ENCODE measurements around the gene FARP1. TPM values are rescaled to one million over a fixed set of nuclear protein-coding genes. Genes with fewer than 3 reads are reported as not detected.

FARP1 gene
- total RNA-seq, 1 experiment from 2014 or later, result 96.6 TPM

GRCh38 chr13:98449273-98449672, 306.4 kb downstream of the FARP1 start:
- DNase-seq (ENCODE audit: low spot score) (no peak), ATAC-seq (no peak)
- Mint-ChIP-seq H3K27ac (peak overlapping the region; percentile 85), H3K27me3 (ENCODE audit: low read depth) (no peaks in the 10 kb centered on the region), H3K4me3 (no peak overlapping the region), H3K4me1 (peaks cover 37% of the 10 kb centered on the region), H3K9me3 (no peaks in the 10 kb centered on the region), H3K36me3 (peaks cover 41% of the 10 kb centered on the region)
- TF ChIP-seq ZNF396 (CRISPR knock-in tag; IDR thresholded peaks at IDR 0.05; ENCODE audit: borderline replicate concordance), result no peak
- no peak for TF ChIP-seq NR1H2 (CRISPR knock-in tag; IDR thresholded peaks at IDR 0.05)
- POLR2A ChIA-PET, result interaction anchor here (0.6 kb wide), 1 partner anchor 147 kb away, joined by 5 read pairs; no protein-coding TSS in a partner anchor
- CTCF ChIA-PET, result interaction anchor here (0.6 to 2.7 kb wide), 3 partner anchors 17 to 632 kb away, joined by 3 to 14 read pairs (median 11); no protein-coding TSS in a partner anchor

DNA sequence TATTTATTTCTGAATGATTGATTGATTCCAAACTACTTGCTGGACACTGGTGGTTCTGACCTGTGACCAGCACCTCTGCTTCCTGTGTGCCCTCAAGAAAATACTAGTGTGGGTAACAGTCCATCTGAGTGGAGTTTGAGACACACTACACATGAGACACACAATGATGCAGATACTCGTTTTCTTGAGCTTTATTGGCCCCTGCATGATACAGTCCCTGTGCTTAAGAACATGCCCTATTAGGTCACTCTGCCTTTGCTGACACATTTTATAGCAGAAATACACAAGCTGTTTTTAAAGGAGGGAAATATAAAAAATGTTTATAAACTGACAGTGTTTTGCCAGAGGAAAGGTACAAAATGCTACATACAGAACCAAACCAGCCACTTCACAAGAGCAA, 307.1 kb downstream of the FARP1 start:
- H3K27me3 Mint-ChIP-seq (ENCODE audit: low read depth), result no peaks in the 10 kb centered on the region
- no peak overlapping the region for H3K4me3 Mint-ChIP-seq
- DNase-seq (ENCODE audit: low spot score) (no peak), ATAC-seq (no peak)
- TF ChIP-seq CREB1 (CRISPR knock-in tag; IDR thresholded peaks at IDR 0.05), result no peak
- no peak for TF ChIP-seq ESRRA (CRISPR knock-in tag; IDR thresholded peaks at IDR 0.05; ENCODE audit: borderline replicate concordance)
- TF ChIP-seq ZNF416 (CRISPR knock-in tag; IDR thresholded peaks at IDR 0.05), result no peak
- no peak for TF ChIP-seq OVOL2 (CRISPR knock-in tag; IDR thresholded peaks at IDR 0.05; ENCODE audit: borderline replicate concordance)
- TF ChIP-seq, protein P1, sequence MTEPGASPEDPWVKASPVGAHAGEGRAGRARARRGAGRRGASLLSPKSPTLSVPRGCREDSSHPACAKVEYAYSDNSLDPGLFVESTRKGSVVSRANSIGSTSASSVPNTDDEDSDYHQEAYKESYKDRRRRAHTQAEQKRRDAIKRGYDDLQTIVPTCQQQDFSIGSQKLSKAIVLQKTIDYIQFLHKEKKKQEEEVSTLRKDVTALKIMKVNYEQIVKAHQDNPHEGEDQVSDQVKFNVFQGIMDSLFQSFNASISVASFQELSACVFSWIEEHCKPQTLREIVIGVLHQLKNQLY (CRISPR knock-in tag; IDR thresholded peaks at IDR 0.05), result no peak
- TF ChIP-seq MYBL2 (CRISPR knock-in tag; IDR thresholded peaks at IDR 0.05), result no peak
- no peak for TF ChIP-seq JUN (CRISPR knock-in tag; IDR thresholded peaks at IDR 0.05)
- TF ChIP-seq, protein P2, sequence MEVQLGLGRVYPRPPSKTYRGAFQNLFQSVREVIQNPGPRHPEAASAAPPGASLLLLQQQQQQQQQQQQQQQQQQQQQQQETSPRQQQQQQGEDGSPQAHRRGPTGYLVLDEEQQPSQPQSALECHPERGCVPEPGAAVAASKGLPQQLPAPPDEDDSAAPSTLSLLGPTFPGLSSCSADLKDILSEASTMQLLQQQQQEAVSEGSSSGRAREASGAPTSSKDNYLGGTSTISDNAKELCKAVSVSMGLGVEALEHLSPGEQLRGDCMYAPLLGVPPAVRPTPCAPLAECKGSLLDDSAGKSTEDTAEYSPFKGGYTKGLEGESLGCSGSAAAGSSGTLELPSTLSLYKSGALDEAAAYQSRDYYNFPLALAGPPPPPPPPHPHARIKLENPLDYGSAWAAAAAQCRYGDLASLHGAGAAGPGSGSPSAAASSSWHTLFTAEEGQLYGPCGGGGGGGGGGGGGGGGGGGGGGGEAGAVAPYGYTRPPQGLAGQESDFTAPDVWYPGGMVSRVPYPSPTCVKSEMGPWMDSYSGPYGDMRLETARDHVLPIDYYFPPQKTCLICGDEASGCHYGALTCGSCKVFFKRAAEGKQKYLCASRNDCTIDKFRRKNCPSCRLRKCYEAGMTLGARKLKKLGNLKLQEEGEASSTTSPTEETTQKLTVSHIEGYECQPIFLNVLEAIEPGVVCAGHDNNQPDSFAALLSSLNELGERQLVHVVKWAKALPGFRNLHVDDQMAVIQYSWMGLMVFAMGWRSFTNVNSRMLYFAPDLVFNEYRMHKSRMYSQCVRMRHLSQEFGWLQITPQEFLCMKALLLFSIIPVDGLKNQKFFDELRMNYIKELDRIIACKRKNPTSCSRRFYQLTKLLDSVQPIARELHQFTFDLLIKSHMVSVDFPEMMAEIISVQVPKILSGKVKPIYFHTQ (CRISPR knock-in tag; IDR thresholded peaks at IDR 0.05), result no peak
- no peak for TF ChIP-seq ELF4 (CRISPR knock-in tag; IDR thresholded peaks at IDR 0.05; ENCODE audit: low read depth)
- no peak for TF ChIP-seq ZSCAN18 (CRISPR knock-in tag; IDR thresholded peaks at IDR 0.05)
- H3K9me3 Mint-ChIP-seq, result no peaks in the 10 kb centered on the region
- H3K4me1 Mint-ChIP-seq, result peaks cover 35% of the 10 kb centered on the region
- peaks cover 44% of the 10 kb centered on the region for H3K36me3 Mint-ChIP-seq
- ChIA-PET POLR2A (interaction anchor here (1.2 kb wide), 1 partner anchor 424 kb away, joined by 3 read pairs; no protein-coding TSS in a partner anchor), CTCF (interaction anchor here (0.8 to 2.7 kb wide), 11 partner anchors 11 to 416 kb away, joined by 3 to 15 read pairs (median 6); no protein-coding TSS in a partner anchor)
- peak overlapping the region; percentile 80; the same call in 1 of the 2 replicates for H3K27ac Mint-ChIP-seq

DNA sequence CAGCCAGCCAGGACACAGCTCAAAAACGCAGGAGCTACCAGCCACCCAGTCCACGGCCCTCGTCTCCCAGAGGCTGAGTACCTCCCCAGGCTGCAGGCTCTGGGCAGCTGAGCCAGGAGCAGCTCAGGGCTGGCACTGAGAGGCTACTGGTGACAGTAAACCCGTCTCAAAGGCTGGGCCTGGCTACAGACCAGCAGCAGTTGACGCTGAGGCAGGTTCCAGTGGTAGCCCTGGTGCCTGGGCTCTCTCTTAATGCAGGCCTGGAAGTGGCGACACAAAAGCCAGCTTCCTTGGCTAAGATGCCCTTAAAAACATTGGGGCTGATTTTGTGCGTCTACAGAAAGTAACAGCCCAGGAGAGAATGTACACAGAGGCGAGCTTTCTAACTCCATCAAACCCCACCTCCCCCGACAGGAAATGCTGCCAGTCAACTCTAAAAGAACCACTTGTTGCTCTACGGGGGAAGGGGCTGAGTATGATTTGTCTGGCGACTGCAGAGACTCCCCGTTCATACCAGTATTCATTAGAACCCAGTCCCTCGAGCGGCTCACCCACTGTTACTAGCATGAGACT, 307.7 kb downstream of the FARP1 start:
- peak overlapping the region; percentile 80 for H3K27ac Mint-ChIP-seq
- no peaks in the 10 kb centered on the region for H3K9me3 Mint-ChIP-seq
- H3K4me3 Mint-ChIP-seq, result no peak overlapping the region
- CTCF ChIA-PET, result interaction anchor here (0.6 to 2.7 kb wide), 12 partner anchors 11 to 417 kb away, joined by 3 to 15 read pairs (median 5); no protein-coding TSS in a partner anchor
- peaks cover 50% of the 10 kb centered on the region for H3K36me3 Mint-ChIP-seq
- DNase-seq (ENCODE audit: low spot score) (no peak), ATAC-seq (peak; percentile 36)
- POLR2A ChIA-PET, result interaction anchor here (1.2 kb wide), 1 partner anchor 425 kb away, joined by 3 read pairs; no protein-coding TSS in a partner anchor
- no peaks in the 10 kb centered on the region for H3K27me3 Mint-ChIP-seq (ENCODE audit: low read depth)
- peaks cover 29% of the 10 kb centered on the region for H3K4me1 Mint-ChIP-seq
- TF ChIP-seq FOXP4 (CRISPR knock-in tag; IDR thresholded peaks at IDR 0.05), result no peak
- TF ChIP-seq, protein P3, sequence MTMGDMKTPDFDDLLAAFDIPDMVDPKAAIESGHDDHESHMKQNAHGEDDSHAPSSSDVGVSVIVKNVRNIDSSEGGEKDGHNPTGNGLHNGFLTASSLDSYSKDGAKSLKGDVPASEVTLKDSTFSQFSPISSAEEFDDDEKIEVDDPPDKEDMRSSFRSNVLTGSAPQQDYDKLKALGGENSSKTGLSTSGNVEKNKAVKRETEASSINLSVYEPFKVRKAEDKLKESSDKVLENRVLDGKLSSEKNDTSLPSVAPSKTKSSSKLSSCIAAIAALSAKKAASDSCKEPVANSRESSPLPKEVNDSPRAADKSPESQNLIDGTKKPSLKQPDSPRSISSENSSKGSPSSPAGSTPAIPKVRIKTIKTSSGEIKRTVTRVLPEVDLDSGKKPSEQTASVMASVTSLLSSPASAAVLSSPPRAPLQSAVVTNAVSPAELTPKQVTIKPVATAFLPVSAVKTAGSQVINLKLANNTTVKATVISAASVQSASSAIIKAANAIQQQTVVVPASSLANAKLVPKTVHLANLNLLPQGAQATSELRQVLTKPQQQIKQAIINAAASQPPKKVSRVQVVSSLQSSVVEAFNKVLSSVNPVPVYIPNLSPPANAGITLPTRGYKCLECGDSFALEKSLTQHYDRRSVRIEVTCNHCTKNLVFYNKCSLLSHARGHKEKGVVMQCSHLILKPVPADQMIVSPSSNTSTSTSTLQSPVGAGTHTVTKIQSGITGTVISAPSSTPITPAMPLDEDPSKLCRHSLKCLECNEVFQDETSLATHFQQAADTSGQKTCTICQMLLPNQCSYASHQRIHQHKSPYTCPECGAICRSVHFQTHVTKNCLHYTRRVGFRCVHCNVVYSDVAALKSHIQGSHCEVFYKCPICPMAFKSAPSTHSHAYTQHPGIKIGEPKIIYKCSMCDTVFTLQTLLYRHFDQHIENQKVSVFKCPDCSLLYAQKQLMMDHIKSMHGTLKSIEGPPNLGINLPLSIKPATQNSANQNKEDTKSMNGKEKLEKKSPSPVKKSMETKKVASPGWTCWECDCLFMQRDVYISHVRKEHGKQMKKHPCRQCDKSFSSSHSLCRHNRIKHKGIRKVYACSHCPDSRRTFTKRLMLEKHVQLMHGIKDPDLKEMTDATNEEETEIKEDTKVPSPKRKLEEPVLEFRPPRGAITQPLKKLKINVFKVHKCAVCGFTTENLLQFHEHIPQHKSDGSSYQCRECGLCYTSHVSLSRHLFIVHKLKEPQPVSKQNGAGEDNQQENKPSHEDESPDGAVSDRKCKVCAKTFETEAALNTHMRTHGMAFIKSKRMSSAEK (CRISPR knock-in tag; IDR thresholded peaks at IDR 0.05; ENCODE audit: borderline replicate concordance), result no peak
- TF ChIP-seq IRF2 (CRISPR knock-in tag; IDR thresholded peaks at IDR 0.05; ENCODE audit: borderline replicate concordance, low read depth), result no peak
- TF ChIP-seq, protein P4, sequence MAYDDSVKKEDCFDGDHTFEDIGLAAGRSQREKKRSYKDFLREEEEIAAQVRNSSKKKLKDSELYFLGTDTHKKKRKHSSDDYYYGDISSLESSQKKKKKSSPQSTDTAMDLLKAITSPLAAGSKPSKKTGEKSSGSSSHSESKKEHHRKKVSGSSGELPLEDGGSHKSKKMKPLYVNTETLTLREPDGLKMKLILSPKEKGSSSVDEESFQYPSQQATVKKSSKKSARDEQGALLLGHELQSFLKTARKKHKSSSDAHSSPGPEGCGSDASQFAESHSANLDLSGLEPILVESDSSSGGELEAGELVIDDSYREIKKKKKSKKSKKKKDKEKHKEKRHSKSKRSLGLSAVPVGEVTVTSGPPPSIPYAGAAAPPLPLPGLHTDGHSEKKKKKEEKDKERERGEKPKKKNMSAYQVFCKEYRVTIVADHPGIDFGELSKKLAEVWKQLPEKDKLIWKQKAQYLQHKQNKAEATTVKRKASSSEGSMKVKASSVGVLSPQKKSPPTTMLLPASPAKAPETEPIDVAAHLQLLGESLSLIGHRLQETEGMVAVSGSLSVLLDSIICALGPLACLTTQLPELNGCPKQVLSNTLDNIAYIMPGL (CRISPR knock-in tag; IDR thresholded peaks at IDR 0.05), result no peak
- TF ChIP-seq IRF1 (CRISPR knock-in tag; IDR thresholded peaks at IDR 0.05), result no peak

Measured in WTC11 (cell line).